Measurements from ENCODE around the gene PPM1G.

The PPM1G gene

GRCh38 chr2:27336173-27336572 is 73.2 kb downstream of the PPM1G start:
- TF ChIP-seq CEBPB (IDR thresholded peaks at IDR 0.05) (no peak), REST (IDR thresholded peaks at IDR 0.05; ENCODE audit: low read depth) (no peak), TCF12 (IDR thresholded peaks at IDR 0.05; ENCODE audit: low read depth) (no peak), EGR1 (IDR thresholded peaks at IDR 0.05) (no peak), YY1 (IDR thresholded peaks at IDR 0.05; ENCODE audit: low read depth) (no peak), TAF1 (IDR thresholded peaks at IDR 0.05; ENCODE audit: low read depth) (no peak), NFIC (IDR thresholded peaks at IDR 0.05) (no peak), EP300 (IDR thresholded peaks at IDR 0.05; ENCODE audit: borderline replicate concordance) (no peak), RAD21 (IDR thresholded peaks at IDR 0.05; ENCODE audit: low read depth) (no peak), FOXM1 (IDR thresholded peaks at IDR 0.05; ENCODE audit: borderline replicate concordance, low read depth) (no peak), ZBTB7A (IDR thresholded peaks at IDR 0.05; ENCODE audit: low read depth) (no peak), USF1 (IDR thresholded peaks at IDR 0.05) (no peak)
- TF ChIP-seq, protein P1, sequence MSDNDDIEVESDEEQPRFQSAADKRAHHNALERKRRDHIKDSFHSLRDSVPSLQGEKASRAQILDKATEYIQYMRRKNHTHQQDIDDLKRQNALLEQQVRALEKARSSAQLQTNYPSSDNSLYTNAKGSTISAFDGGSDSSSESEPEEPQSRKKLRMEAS (IDR thresholded peaks at IDR 0.05) = no peak

GRCh38 chr2:27335311-27335710 is 74.1 kb downstream of the PPM1G start:
- TF ChIP-seq REST (IDR thresholded peaks at IDR 0.05; ENCODE audit: low read depth) (no peak), FOXM1 (IDR thresholded peaks at IDR 0.05; ENCODE audit: borderline replicate concordance, low read depth) (no peak)

Measured in Ishikawa (cell line).